Liver (tissue), 9 donors: ENCODE data around the gene PNPLA6. TPM values are rescaled to one million over a fixed set of nuclear protein-coding genes. Genes with fewer than 3 reads are reported as not detected.

ENCODE experiments used
- DNase-seq: peaks from one replicate; pipeline ENCODE4 v3.0.0-alpha.2; 2017; ENCODE audit warnings: low spot score
- H3K27ac ChIP-seq, 2 donors: one replicate each; pipeline ENCODE4 v1.7.0; 2013; ENCODE audit warnings: inconsistent platforms in 2 of 2, low read length in 2 of 2, control low read depth in 1 of 2, low read depth in 1 of 2, mild to moderate bottlenecking in 1 of 2
- H3K27me3 ChIP-seq, 4 donors: one replicate each; pipeline versions ENCODE4 v1.6.1 to v1.7.0; 2013; ENCODE audit warnings: low read length in 3 of 4, inconsistent platforms in 1 of 4, mild to moderate bottlenecking in 1 of 4, moderate library complexity in 1 of 4; ENCODE audit not compliant: control insufficient read depth in 4 of 4, insufficient read depth in 4 of 4
- H3K36me3 ChIP-seq, 4 donors: one replicate each; pipeline versions ENCODE4 v1.6.1 to v1.7.0; 2013; ENCODE audit warnings: low read length in 3 of 4, mild to moderate bottlenecking in 3 of 4, low read depth in 1 of 4, moderate library complexity in 1 of 4; ENCODE audit not compliant: control insufficient read depth in 4 of 4, insufficient read depth in 3 of 4
- H3K4me1 ChIP-seq, 4 donors: one replicate each; pipeline versions ENCODE4 v1.6.1 to v1.7.0; 2013; ENCODE audit warnings: low read length in 3 of 4, mild to moderate bottlenecking in 3 of 4, moderate library complexity in 1 of 4; ENCODE audit not compliant: control insufficient read depth in 4 of 4, insufficient read depth in 4 of 4
- H3K4me3 ChIP-seq, 3 donors: one replicate each; pipeline versions ENCODE4 v1.6.1 to v1.7.0; 2013; ENCODE audit warnings: low read length in 3 of 3, control low read depth in 1 of 3, low read depth in 1 of 3, mild to moderate bottlenecking in 1 of 3
- H3K9ac ChIP-seq, 2 donors: one replicate each; pipeline ENCODE4 v1.7.0; 2013; ENCODE audit warnings: low read length in 2 of 2, mild to moderate bottlenecking in 2 of 2, moderate library complexity in 2 of 2, control low read depth in 1 of 2, low read depth in 1 of 2
- H3K9me3 ChIP-seq, 4 donors: one replicate each; pipeline versions ENCODE4 v1.6.1 to v1.7.0; 2013; ENCODE audit warnings: low read length in 3 of 4; ENCODE audit not compliant: control insufficient read depth in 4 of 4
- ATF3 ChIP-seq: IDR thresholded peaks from 2 replicates; pipeline ENCODE4 v1.6.1; 2016; ENCODE audit warnings: antibody characterized with exemption
- CTCF ChIP-seq: fragments of 150-350 bp; IDR thresholded peaks from 2 replicates; pipeline ENCODE4 v1.5.1; 2017; ENCODE audit warnings: improper control_type of control experiment, low read depth, low read length; ENCODE audit not compliant: missing input control
- EGR1 ChIP-seq, 2 donors: IDR thresholded peaks; 2 replicates each; pipeline ENCODE4 v1.6.1; 2016 to 2018; ENCODE audit warnings: antibody characterized with exemption in 2 of 2, low read depth in 2 of 2
- FOXA1 ChIP-seq: IDR thresholded peaks from 2 replicates; pipeline ENCODE4 v1.6.1; 2016; ENCODE audit warnings: antibody characterized with exemption
- FOXA2 ChIP-seq: IDR thresholded peaks from 2 replicates; pipeline ENCODE4 v1.6.1; 2016; ENCODE audit warnings: antibody characterized with exemption
- GABPA ChIP-seq, 2 donors: IDR thresholded peaks in 1 of 2; conservative IDR thresholded peaks in 1 of 2; 2 replicates each; pipeline ENCODE4 v1.6.1; 2016; ENCODE audit warnings: antibody characterized with exemption in 2 of 2, mild to moderate bottlenecking in 1 of 2, moderate library complexity in 1 of 2
- HNF4A ChIP-seq, 2 donors: conservative IDR thresholded peaks; 2 replicates each; pipeline ENCODE4 v1.6.1; 2016; ENCODE audit warnings: antibody characterized with exemption in 2 of 2, mild to moderate bottlenecking in 2 of 2
- HNF4G ChIP-seq: IDR thresholded peaks from 2 replicates; pipeline ENCODE4 v1.6.1; 2016; ENCODE audit warnings: antibody characterized with exemption
- JUND ChIP-seq, 2 donors: IDR thresholded peaks; 2 replicates each; pipeline ENCODE4 v1.6.1; 2016; ENCODE audit warnings: antibody characterized with exemption in 2 of 2
- MAX ChIP-seq: IDR thresholded peaks from 2 replicates; pipeline ENCODE4 v1.6.1; 2016; ENCODE audit warnings: antibody characterized with exemption
- NR2F2 ChIP-seq: IDR thresholded peaks from 2 replicates; pipeline ENCODE4 v1.6.1; 2016; ENCODE audit warnings: antibody characterized with exemption
- RAD21 ChIP-seq, 2 donors: IDR thresholded peaks; 2 replicates each; pipeline ENCODE4 v1.6.1; 2016; ENCODE audit warnings: antibody characterized with exemption in 2 of 2, mild to moderate bottlenecking in 2 of 2
- REST ChIP-seq: IDR thresholded peaks from 2 replicates; pipeline ENCODE4 v1.6.1; 2016; ENCODE audit warnings: antibody characterized with exemption, mild to moderate bottlenecking
- RXRA ChIP-seq, 2 donors: IDR thresholded peaks; 2 replicates each; pipeline ENCODE4 v1.6.1; 2017 to 2018; ENCODE audit warnings: antibody characterized with exemption in 2 of 2, mild to moderate bottlenecking in 1 of 2
- SP1 ChIP-seq: IDR thresholded peaks from 2 replicates; pipeline ENCODE4 v1.6.1; 2018; ENCODE audit warnings: antibody characterized with exemption, mild to moderate bottlenecking
- TAF1 ChIP-seq: conservative IDR thresholded peaks from 2 replicates; pipeline ENCODE4 v1.6.1; 2016; ENCODE audit warnings: antibody characterized with exemption, mild to moderate bottlenecking
- YY1 ChIP-seq: IDR thresholded peaks from 2 replicates; pipeline ENCODE4 v1.6.1; 2016; ENCODE audit warnings: antibody characterized with exemption, mild to moderate bottlenecking
- ZBTB33 ChIP-seq: IDR thresholded peaks from 2 replicates; pipeline ENCODE4 v1.6.1; 2016; ENCODE audit warnings: antibody characterized with exemption
- WGBS: extraction: QIAGEN DNeasy Blood & Tissue Kit; methylation state at CpG from one replicate; pipeline ENCODE4 v1.1.7; 2013; 5-methylcytosine and 5-hydroxymethylcytosine counted together
- polyA plus RNA-seq, 2 donors: library from polyadenylated mRNA; stranded (reverse) in 1 of 2; unstranded in 1 of 2; fragments of 200-250 nt in 1 of 2; fragments of >200 nt in 1 of 2; fragmentation: Nextera tagmentation in 1 of 2; extraction: Ambion mirVana in 1 of 2; gene quantifications; one replicate each; pipeline versions ENCODE4 v1.2.1 to v1.2.3, GENCODE V29; 2013 to 2015
- total RNA-seq, 2 donors: library from RNA; depleted of rRNA; stranded (reverse); fragments of >200 nt; gene quantifications; one replicate each; pipeline ENCODE4 v1.2.3, GENCODE V29; 2014
- donor health status: healthy.
- donor health status: healthy.
- donor health status: healthy.
- donor health status: healthy.
- donor health status: healthy.

The PNPLA6 gene
- total and polyA plus RNA-seq, 4 donors, result 20.9 to 68.4 (median 28.0) TPM

GRCh38 chr19:7556696-7557315, 21.3 kb downstream of the PNPLA6 start:
- H3K36me3 ChIP-seq, result peaks cover 11 to 51% (median 32%) of the 10 kb centered on the region in 4 donors
- no peak overlapping the region for H3K4me3 ChIP-seq
- no peak overlapping the region for H3K9ac ChIP-seq
- H3K27me3 ChIP-seq, result no peaks in the 10 kb centered on the region
- no peaks in the 10 kb centered on the region for H3K9me3 ChIP-seq
- no peak for TF ChIP-seq JUND (IDR thresholded peaks at IDR 0.05)
- TF ChIP-seq CTCF, result no peak
- no peak for TF ChIP-seq RAD21 (IDR thresholded peaks at IDR 0.05)
- TF ChIP-seq FOXA2, result no peak
- no peak for TF ChIP-seq YY1
- TF ChIP-seq NR2F2, result no peak
- no peak for TF ChIP-seq GABPA (IDR thresholded peaks at IDR 0.05 in 1 of 2, conservative IDR thresholded peaks at IDR 0.05 in 1 of 2)
- TF ChIP-seq RXRA (IDR thresholded peaks at IDR 0.05), result no peak
- no peak for TF ChIP-seq REST
- no peak for TF ChIP-seq SP1
- no peak for TF ChIP-seq ATF3
- TF ChIP-seq FOXA1, result no peak
- TF ChIP-seq HNF4A (conservative IDR thresholded peaks at IDR 0.05), result no peak
- no peak for TF ChIP-seq HNF4G
- TF ChIP-seq MAX, result no peak
- H3K4me1 ChIP-seq, result no peaks in the 10 kb centered on the region
- H3K27ac ChIP-seq, result no peak overlapping the region
- WGBS, result 97% methylated on average over 54 of the region's 54 CpGs
- DNase-seq, result no peak

- H3K36me3 ChIP-seq, result peaks cover 11 to 51% (median 29%) of the 10 kb centered on the region in 4 donors
- no peaks in the 10 kb centered on the region for H3K4me1 ChIP-seq
- no peaks in the 10 kb centered on the region for H3K27me3 ChIP-seq
- H3K9me3 ChIP-seq, result no peaks in the 10 kb centered on the region
- DNase-seq, result no peak
- H3K4me3 ChIP-seq, result no peak overlapping the region
- H3K27ac ChIP-seq, result no peak overlapping the region
- H3K9ac ChIP-seq, result no peak overlapping the region
- WGBS, result 96% methylated on average over 18 of the region's 18 CpGs
- TF ChIP-seq TAF1, result no peak
- no peak for TF ChIP-seq NR2F2
- no peak for TF ChIP-seq CTCF
- TF ChIP-seq MAX, result no peak
- no peak for TF ChIP-seq GABPA (IDR thresholded peaks at IDR 0.05 in 1 of 2, conservative IDR thresholded peaks at IDR 0.05 in 1 of 2)
- TF ChIP-seq ZBTB33, result no peak
- no peak for TF ChIP-seq FOXA1
- no peak for TF ChIP-seq SP1
- no peak for TF ChIP-seq FOXA2
- TF ChIP-seq ATF3, result no peak
- TF ChIP-seq RXRA (IDR thresholded peaks at IDR 0.05), result no peak
- TF ChIP-seq YY1, result no peak
- no peak for TF ChIP-seq HNF4G
- no peak for TF ChIP-seq EGR1 (IDR thresholded peaks at IDR 0.05; ENCODE audit: low read depth in 2 of 2)
- TF ChIP-seq HNF4A (conservative IDR thresholded peaks at IDR 0.05), result no peak
Observed at GRCh38 chr19:7558667-7559066, 23.1 kb downstream of the PNPLA6 start.
